HG02642 (cell line): ENCODE data around the gene OPCML.

ENCODE experiments used
- ATAC-seq: cut with Tn5 transposase; IDR thresholded peaks from one replicate; pipeline ENCODE4 v1.9.1; 2021; ENCODE audit warnings: mild to moderate bottlenecking; ENCODE audit not compliant: unreplicated experiment, poor library complexity

The OPCML gene

GRCh38 chr11:132744771-132745170 lies 787.5 kb downstream of the OPCML start:
- no peak for ATAC-seq

- ATAC-seq = no peak
These were observed 788.7 kb downstream of the OPCML start for GRCh38 chr11:132743601-132744000.

GRCh38 chr11:132742929-132743328 lies 789.4 kb downstream of the OPCML start:
- no peak for ATAC-seq

GRCh38 chr11:132734217-132734616 lies 798.1 kb downstream of the OPCML start:
- ATAC-seq = no peak

- ATAC-seq = no peak
These were observed 804.3 kb downstream of the OPCML start for GRCh38 chr11:132728026-132728425.

GRCh38 chr11:132721526-132721925 lies 810.8 kb downstream of the OPCML start:
- no peak for ATAC-seq

- ATAC-seq = no peak
These were observed 812.6 kb downstream of the OPCML start for GRCh38 chr11:132719684-132720083.

GRCh38 chr11:132718711-132719671 lies 813.3 kb downstream of the OPCML start:
- no peak for ATAC-seq

GRCh38 chr11:132717824-132718223 lies 814.5 kb downstream of the OPCML start:
- no peak for ATAC-seq

- no peak for ATAC-seq
These were observed 816.3 kb downstream of the OPCML start for GRCh38 chr11:132716037-132716436.

- no peak for ATAC-seq
These were observed 817.4 kb downstream of the OPCML start for GRCh38 chr11:132714859-132715440.

- ATAC-seq = no peak
These were observed 819.8 kb downstream of the OPCML start for GRCh38 chr11:132712466-132712865.

GRCh38 chr11:132704781-132705375 lies 827.4 kb downstream of the OPCML start:
- ATAC-seq = no peak

GRCh38 chr11:132692891-132693290 lies 839.4 kb downstream of the OPCML start:
- no peak for ATAC-seq

GRCh38 chr11:132691848-132692550 lies 840.3 kb downstream of the OPCML start:
- no peak for ATAC-seq

- no peak for ATAC-seq
These were observed 845.4 kb downstream of the OPCML start for GRCh38 chr11:132686886-132687285.

- no peak for ATAC-seq
These were observed 847.1 kb downstream of the OPCML start for GRCh38 chr11:132685174-132685611.

- no peak for ATAC-seq
These were observed 848.7 kb downstream of the OPCML start for GRCh38 chr11:132683602-132684001.

- ATAC-seq = no peak
These were observed 850.3 kb downstream of the OPCML start for GRCh38 chr11:132681971-132682370.

- no peak for ATAC-seq
These were observed 851.7 kb downstream of the OPCML start for GRCh38 chr11:132680584-132680983.

- ATAC-seq = no peak
These were observed 858.1 kb downstream of the OPCML start for GRCh38 chr11:132674151-132674550.
